ENCODE results near the gene MTHFSD. TPM values are rescaled to one million over a fixed set of nuclear protein-coding genes. Genes with fewer than 3 reads are reported as not detected.

MTHFSD gene
- total RNA-seq, 1 donor from 2014 or later, result 14.1 TPM

- no peaks in the 10 kb centered on the region for H3K4me1 Mint-ChIP-seq (ENCODE audit: unreplicated experiment)
- no peak overlapping the region for H3K27ac Mint-ChIP-seq (ENCODE audit: unreplicated experiment)
- no peak overlapping the region for H3K4me3 Mint-ChIP-seq (ENCODE audit: unreplicated experiment)
- TF ChIP-seq CTCF (IDR thresholded peaks at IDR 0.05), result no peak
- no peaks in the 10 kb centered on the region for H3K9me3 Mint-ChIP-seq (ENCODE audit: unreplicated experiment)
- no peak for DNase-seq (ENCODE audit: extremely low spot score, unreplicated experiment)
- H3K36me3 Mint-ChIP-seq (ENCODE audit: unreplicated experiment), result peaks cover 6% of the 10 kb centered on the region
- peaks cover 7% of the 10 kb centered on the region for H3K27me3 Mint-ChIP-seq (ENCODE audit: unreplicated experiment)
Measured at GRCh38 chr16:86538196-86538780, 16.7 kb downstream of the MTHFSD start.

GRCh38 chr16:86537486-86537885 lies 17.5 kb downstream of the MTHFSD start:
- no peak for DNase-seq (ENCODE audit: extremely low spot score, unreplicated experiment)
- H3K4me3 Mint-ChIP-seq (ENCODE audit: unreplicated experiment), result no peak overlapping the region
- H3K9me3 Mint-ChIP-seq (ENCODE audit: unreplicated experiment), result no peaks in the 10 kb centered on the region
- H3K27me3 Mint-ChIP-seq (ENCODE audit: unreplicated experiment), result peaks cover 7% of the 10 kb centered on the region
- H3K36me3 Mint-ChIP-seq (ENCODE audit: unreplicated experiment), result peaks cover 6% of the 10 kb centered on the region
- no peak for TF ChIP-seq CTCF (IDR thresholded peaks at IDR 0.05)
- H3K4me1 Mint-ChIP-seq (ENCODE audit: unreplicated experiment), result no peaks in the 10 kb centered on the region
- H3K27ac Mint-ChIP-seq (ENCODE audit: unreplicated experiment), result no peak overlapping the region

GRCh38 chr16:86536621-86537020 lies 18.4 kb downstream of the MTHFSD start:
- Mint-ChIP-seq H3K27me3 (ENCODE audit: unreplicated experiment) (peaks cover 7% of the 10 kb centered on the region), H3K9me3 (ENCODE audit: unreplicated experiment) (no peaks in the 10 kb centered on the region), H3K27ac (ENCODE audit: unreplicated experiment) (no peak overlapping the region), H3K4me1 (ENCODE audit: unreplicated experiment) (no peaks in the 10 kb centered on the region), H3K36me3 (ENCODE audit: unreplicated experiment) (peaks cover 6% of the 10 kb centered on the region), H3K4me3 (ENCODE audit: unreplicated experiment) (no peak overlapping the region)
- no peak for DNase-seq (ENCODE audit: extremely low spot score, unreplicated experiment)
- TF ChIP-seq CTCF (IDR thresholded peaks at IDR 0.05), result no peak

GRCh38 chr16:86534779-86535615 lies 20.0 kb downstream of the MTHFSD start:
- no peak overlapping the region for H3K4me3 Mint-ChIP-seq (ENCODE audit: unreplicated experiment)
- peaks cover 10% of the 10 kb centered on the region for H3K27me3 Mint-ChIP-seq (ENCODE audit: unreplicated experiment)
- TF ChIP-seq CTCF (IDR thresholded peaks at IDR 0.05), result no peak
- H3K27ac Mint-ChIP-seq (ENCODE audit: unreplicated experiment), result no peak overlapping the region
- no peaks in the 10 kb centered on the region for H3K9me3 Mint-ChIP-seq (ENCODE audit: unreplicated experiment)
- DNase-seq (ENCODE audit: extremely low spot score, unreplicated experiment), result no peak
- no peaks in the 10 kb centered on the region for H3K4me1 Mint-ChIP-seq (ENCODE audit: unreplicated experiment)
- H3K36me3 Mint-ChIP-seq (ENCODE audit: unreplicated experiment), result peaks cover 6% of the 10 kb centered on the region

- TF ChIP-seq CTCF (IDR thresholded peaks at IDR 0.05), result no peak
- no peak overlapping the region for H3K27ac Mint-ChIP-seq (ENCODE audit: unreplicated experiment)
- no peak for DNase-seq (ENCODE audit: extremely low spot score, unreplicated experiment)
- H3K4me1 Mint-ChIP-seq (ENCODE audit: unreplicated experiment), result no peaks in the 10 kb centered on the region
- peaks cover 6% of the 10 kb centered on the region for H3K27me3 Mint-ChIP-seq (ENCODE audit: unreplicated experiment)
- H3K36me3 Mint-ChIP-seq (ENCODE audit: unreplicated experiment), result peaks cover 4% of the 10 kb centered on the region
- H3K4me3 Mint-ChIP-seq (ENCODE audit: unreplicated experiment), result no peak overlapping the region
- no peaks in the 10 kb centered on the region for H3K9me3 Mint-ChIP-seq (ENCODE audit: unreplicated experiment)
Measured at GRCh38 chr16:86533767-86534351, 21.2 kb downstream of the MTHFSD start.
